HEK293T (cell line): ENCODE results near the gene MPZL1.
"Not testable (repeated sequence)": the region's sequence is repeated elsewhere in the genome, so short reads cannot be mapped to it uniquely, and the experiment has no call there.

Source experiments
- CTCF ChIA-PET: fragments of 350-600 bp; formaldehyde crosslinking; extraction: SDS; loops from one replicate; lab custom pipeline; 2021; ENCODE audit warnings: antibody characterized with exemption, inconsistent platforms; lab: Yijun Ruan, JAX
- POLR2A ChIA-PET: fragments of 350-600 bp; formaldehyde crosslinking; extraction: SDS; loops from one replicate; lab custom pipeline; 2020; ENCODE audit warnings: antibody characterized with exemption, inconsistent platforms; lab: Yijun Ruan, JAX
- DNase-seq: peaks from one replicate; pipeline ENCODE4 v3.0.0; 2012; ENCODE audit warnings: mixed read lengths; ENCODE audit errors: extremely low spot score
- ARNT ChIP-seq: fragments of 450-650 bp; IDR thresholded peaks from 2 replicates; pipeline ENCODE4 v1.6.1; 2017; ENCODE audit warnings: mild to moderate bottlenecking
- BHLHE40 ChIP-seq: fragments of 450-650 bp; IDR thresholded peaks from 2 replicates; pipeline ENCODE4 v1.6.1; 2016; ENCODE audit warnings: mild to moderate bottlenecking, moderate library complexity, borderline replicate concordance
- CTBP1 ChIP-seq: fragments of 450-650 bp; IDR thresholded peaks from 2 replicates; pipeline ENCODE4 v1.6.1; 2016; ENCODE audit warnings: borderline replicate concordance
- ELF4 ChIP-seq: fragments of 450-650 bp; IDR thresholded peaks from 2 replicates; pipeline ENCODE4 v1.6.1; 2017; ENCODE audit warnings: antibody characterized with exemption
- FOXA1 ChIP-seq: fragments of 450-650 bp; IDR thresholded peaks from 2 replicates; pipeline ENCODE4 v1.6.1; 2016; ENCODE audit warnings: mild to moderate bottlenecking
- FOXK2 ChIP-seq: fragments of 450-650 bp; IDR thresholded peaks from 2 replicates; pipeline ENCODE4 v1.6.1; 2016; ENCODE audit warnings: mild to moderate bottlenecking
- FOXM1 ChIP-seq: fragments of 450-650 bp; IDR thresholded peaks from 2 replicates; pipeline ENCODE4 v1.6.1; 2017; ENCODE audit warnings: mild to moderate bottlenecking, borderline replicate concordance
- HDGF ChIP-seq: fragments of 450-650 bp; IDR thresholded peaks from 2 replicates; pipeline ENCODE4 v1.6.1; 2017; ENCODE audit warnings: antibody characterized with exemption, borderline replicate concordance
- L3MBTL2 ChIP-seq: fragments of 450-650 bp; conservative IDR thresholded peaks from 2 replicates; pipeline ENCODE4 v1.6.1; 2016; ENCODE audit warnings: mild to moderate bottlenecking
- LEF1 ChIP-seq: fragments of 450-650 bp; IDR thresholded peaks from 2 replicates; pipeline ENCODE4 v1.6.1; 2017; ENCODE audit warnings: mild to moderate bottlenecking, borderline replicate concordance
- NFRKB ChIP-seq: fragments of 450-650 bp; IDR thresholded peaks from 2 replicates; pipeline ENCODE4 v1.6.1; 2016; ENCODE audit warnings: mild to moderate bottlenecking, moderate library complexity
- PKNOX1 ChIP-seq: fragments of 450-650 bp; IDR thresholded peaks from 2 replicates; pipeline ENCODE4 v1.6.1; 2016
- SP1 ChIP-seq: fragments of 450-650 bp; IDR thresholded peaks from 2 replicates; pipeline ENCODE4 v1.6.1; 2017
- SUZ12 ChIP-seq: fragments of 450-650 bp; IDR thresholded peaks from 2 replicates; pipeline ENCODE4 v1.6.1; 2016; ENCODE audit warnings: mild to moderate bottlenecking
- TARDBP ChIP-seq: fragments of 450-650 bp; IDR thresholded peaks from 2 replicates; pipeline ENCODE4 v1.6.1; 2016
- ZNF384 ChIP-seq: fragments of 450-650 bp; IDR thresholded peaks from 2 replicates; pipeline ENCODE4 v1.6.1; 2016

The MPZL1 gene

GRCh38 chr1:167716000-167716271 lies 5.8 kb upstream of the MPZL1 start:
- TF ChIP-seq TARDBP (no peak), SUZ12 (no peak), FOXK2 (no peak), BHLHE40 (no peak), ZNF384 (no peak), SP1 (no peak), FOXM1 (no peak), ARNT (no peak)
- DNase-seq = no peak
- POLR2A ChIA-PET = interaction anchor here (1.0 to 2.2 kb wide), 4 partner anchors 24 to 221 kb away, joined by 3 to 8 read pairs (median 4); partner anchors contain the start of genes CREG1, DCAF6 and MPC2
- CTCF ChIA-PET = interaction anchor here (0.7 to 1.2 kb wide), 4 partner anchors 9 to 366 kb away, joined by 3 to 5 read pairs (median 3); no protein-coding TSS in a partner anchor

GRCh38 chr1:167717351-167717750 lies 4.4 kb upstream of the MPZL1 start:
- POLR2A ChIA-PET = interaction anchor here (0.7 to 1.5 kb wide), 3 partner anchors 11 to 583 kb away, joined by 3 read pairs; partner anchors contain the start of gene DCAF6
- CTCF ChIA-PET = interaction anchor here (0.6 kb wide), 1 partner anchor 91 kb away, joined by 3 read pairs; no protein-coding TSS in a partner anchor
- no peak for DNase-seq
- TF ChIP-seq TARDBP (no peak), NFRKB (no peak), PKNOX1 (no peak), FOXA1 (no peak), SUZ12 (no peak), L3MBTL2 (no peak), BHLHE40 (no peak), ARNT (no peak), HDGF (no peak)

GRCh38 chr1:167718914-167719691 lies 2.7 kb upstream of the MPZL1 start:
- no peak for DNase-seq
- ChIA-PET POLR2A (no interaction called here), CTCF (no interaction called here)
- TF ChIP-seq TARDBP = no peak
- TF ChIP-seq FOXK2 = no peak
- no peak for TF ChIP-seq FOXM1
- no peak for TF ChIP-seq ELF4
- TF ChIP-seq FOXA1 = no peak
- no peak for TF ChIP-seq PKNOX1
- no peak for TF ChIP-seq BHLHE40
- no peak for TF ChIP-seq SUZ12
- TF ChIP-seq CTBP1 = no peak
- no peak for TF ChIP-seq L3MBTL2
- TF ChIP-seq HDGF = no peak
- no peak for TF ChIP-seq LEF1

GRCh38 chr1:167719715-167720421 lies 1.9 kb upstream of the MPZL1 start:
- POLR2A ChIA-PET, CTCF ChIA-PET, DNase-seq: not testable (repeated sequence)

- DNase-seq = no peak
- POLR2A ChIA-PET = no interaction called here
- CTCF ChIA-PET = interaction anchor here (1.0 kb wide), 1 partner anchor 29 kb away, joined by 3 read pairs; no protein-coding TSS in a partner anchor
- TF ChIP-seq CTBP1 (no peak), PKNOX1 (no peak), L3MBTL2 (no peak), BHLHE40 (no peak), FOXK2 (no peak)
Measured at GRCh38 chr1:167720965-167721616, 691 bp upstream of the MPZL1 start.
